B cell (primary cell): ENCODE measurements around the gene P2RX6. TPM values are rescaled to one million over a fixed set of nuclear protein-coding genes. Genes with fewer than 3 reads are reported as not detected.

Experiments used
- ATAC-seq: fragments of 200-7000 bp; cut with Tn5 transposase; one replicate; pipeline ENCODE4 v1.10.0; 2021; ENCODE audit warnings: low read depth, mild to moderate bottlenecking, moderate number of reproducible peaks, moderate library complexity
- CTCF ChIA-PET: fragments of 350-600 bp; sonication (Branson Sonifier 250); formaldehyde crosslinking; loops from one replicate; lab custom pipeline; 2021; ENCODE audit warnings: antibody characterized with exemption, inconsistent platforms; lab: Charles Lee
- POLR2A ChIA-PET: fragments of 350-600 bp; sonication (Branson Sonifier 250); formaldehyde crosslinking; loops from one replicate; lab custom pipeline; 2021; ENCODE audit warnings: antibody characterized with exemption; lab: Charles Lee
- DNase-seq: peaks from one replicate; pipeline ENCODE4 v3.0.0; 2013
- H2AFZ ChIP-seq: 2 replicates; pipeline ENCODE4 v1.6.1; 2012; ENCODE audit warnings: mild to moderate bottlenecking, low read depth, low read length; ENCODE audit not compliant: insufficient read depth, poor library complexity, severe bottlenecking
- H3K27ac ChIP-seq, 2 donors: 1 replicate in 1 of 2; 2 replicates in 1 of 2; pipeline ENCODE4 v1.5.1; 2012 to 2013; ENCODE audit warnings: low read length in 2 of 2, mild to moderate bottlenecking in 2 of 2, moderate library complexity in 1 of 2
- H3K27me3 ChIP-seq, 4 experiments: fragments of 200-600 bp in 1 of 4; sonication (generic) in 1 of 4; replicated peaks in 1 of 4; 1 replicate in 2 of 4; 2 replicates in 2 of 4; pipeline versions ENCODE4 v1.6.1 to v1.7.0; 2013 to 2016; ENCODE audit warnings: low read length in 3 of 4, mild to moderate bottlenecking in 2 of 4, mixed read lengths in 1 of 4, moderate library complexity in 1 of 4; ENCODE audit not compliant: insufficient read depth in 4 of 4, control insufficient read depth in 3 of 4; ENCODE audit errors: control extremely low read depth in 1 of 4
- H3K36me3 ChIP-seq, 2 experiments: replicated peaks in 1 of 2; 1 replicate in 1 of 2; 2 replicates in 1 of 2; pipeline versions ENCODE4 v1.6.1 to v1.7.1; 2013; ENCODE audit warnings: low read length in 1 of 2; ENCODE audit not compliant: insufficient read depth in 2 of 2, control insufficient read depth in 1 of 2; ENCODE audit errors: control extremely low read depth in 1 of 2, extremely low read depth in 1 of 2
- H3K4me1 ChIP-seq, 2 donors: fragments of 200-600 bp in 1 of 2; sonication (generic) in 1 of 2; 1 replicate in 1 of 2; 2 replicates in 1 of 2; pipeline versions ENCODE4 v1.5.1 to v1.6.1; 2013 to 2017; ENCODE audit warnings: low read length in 2 of 2; ENCODE audit not compliant: control insufficient read depth in 2 of 2, insufficient read depth in 2 of 2
- H3K4me2 ChIP-seq: replicated peaks from 2 replicates; pipeline ENCODE3; 2012; ENCODE audit warnings: mild to moderate bottlenecking, low read depth, low read length; ENCODE audit not compliant: poor library complexity, severe bottlenecking
- H3K4me3 ChIP-seq, 5 experiments: fragments of 200-600 bp in 1 of 5; sonication (generic) in 1 of 5; 1 replicate in 3 of 5; 2 replicates in 2 of 5; pipeline versions ENCODE4 v1.5.1 to v1.7.0; 2011 to 2016; ENCODE audit warnings: low read length in 4 of 5, mild to moderate bottlenecking in 4 of 5, low read depth in 2 of 5, control low read depth in 1 of 5, moderate library complexity in 1 of 5; ENCODE audit not compliant: insufficient read depth in 1 of 5; ENCODE audit errors: control extremely low read depth in 1 of 5, extremely low read depth in 1 of 5
- H3K79me2 ChIP-seq: fragments of 200-600 bp; sonication (generic); one replicate; pipeline ENCODE4 v1.6.0; 2016; ENCODE audit warnings: low read length; ENCODE audit not compliant: control insufficient read depth, insufficient read depth
- H3K9ac ChIP-seq: fragments of 200-600 bp; sonication (generic); 2 replicates; pipeline ENCODE4 v1.6.1; 2017; ENCODE audit warnings: mild to moderate bottlenecking, low read length, moderate library complexity
- H3K9me3 ChIP-seq, 3 donors: one replicate each; pipeline versions ENCODE4 v1.6.1 to v1.7.1; 2013; ENCODE audit warnings: low read length in 2 of 3; ENCODE audit not compliant: control insufficient read depth in 2 of 3, insufficient read depth in 1 of 3; ENCODE audit errors: control extremely low read depth in 1 of 3
- H4K20me1 ChIP-seq: 2 replicates; pipeline ENCODE4 v1.6.0; 2012; ENCODE audit warnings: mild to moderate bottlenecking, low read length; ENCODE audit not compliant: insufficient read depth, control insufficient read depth, poor library complexity, severe bottlenecking
- H3K27ac Mint-ChIP-seq: one replicate; pipeline ENCODE4 v1.8.0; 2021; ENCODE audit warnings: mixed read lengths
- H3K27me3 Mint-ChIP-seq: one replicate; pipeline ENCODE4 v1.8.0; 2021; ENCODE audit warnings: mixed read lengths
- H3K4me1 Mint-ChIP-seq: one replicate; pipeline ENCODE4 v1.8.0; 2021; ENCODE audit warnings: mixed read lengths
- H3K4me3 Mint-ChIP-seq: one replicate; pipeline ENCODE4 v1.8.0; 2021; ENCODE audit warnings: mixed read lengths
- H3K9me3 Mint-ChIP-seq: one replicate; pipeline ENCODE4 v1.8.0; 2022; ENCODE audit warnings: mixed read lengths; ENCODE audit not compliant: insufficient read depth
- CTCF ChIP-seq: fragments of 200-600 bp; IDR thresholded peaks from one replicate; pipeline ENCODE4 v1.8.0; 2022; ENCODE audit warnings: antibody characterized with exemption, mild to moderate bottlenecking
- EZH2 ChIP-seq: IDR thresholded peaks from 2 replicates; pipeline ENCODE4 v1.6.1; 2012; ENCODE audit warnings: borderline replicate concordance, low read depth, mild to moderate bottlenecking, moderate library complexity, low read length; ENCODE audit not compliant: insufficient read depth, poor library complexity, severe bottlenecking
- WGBS: methylation state at CpG from one replicate; pipeline ENCODE4 v1.1.5; 2013; ENCODE audit warnings: missing lambda C conversion rate; ENCODE audit not compliant: insufficient coverage; 5-methylcytosine and 5-hydroxymethylcytosine counted together
- intact Hi-C: fragments of 100-400 bp; cut with micrococcal nuclease; formaldehyde crosslinking; loops from one replicate; pipeline ENCODE4 v1.10.0; 2022
- polyA plus RNA-seq: library from polyadenylated mRNA; depleted of rRNA; stranded (reverse); fragments of >200 nt; gene quantifications from 2 replicates; pipeline ENCODE4 v1.2.3, GENCODE V29; 2012
- total RNA-seq, 2 donors: library from RNA; stranded (reverse); fragments of 120-200 nt in 1 of 2; gene quantifications; 1 replicate in 1 of 2; 2 replicates in 1 of 2; pipeline versions ENCODE4 v1.2.3 to v1.2.4, GENCODE V29; 2013 to 2022

Gene P2RX6
- total and polyA plus RNA-seq, 2 donors (not counting 1 experiment from before 2014, with no cell fraction given) = 0.49 to 0.79 TPM

DNA sequence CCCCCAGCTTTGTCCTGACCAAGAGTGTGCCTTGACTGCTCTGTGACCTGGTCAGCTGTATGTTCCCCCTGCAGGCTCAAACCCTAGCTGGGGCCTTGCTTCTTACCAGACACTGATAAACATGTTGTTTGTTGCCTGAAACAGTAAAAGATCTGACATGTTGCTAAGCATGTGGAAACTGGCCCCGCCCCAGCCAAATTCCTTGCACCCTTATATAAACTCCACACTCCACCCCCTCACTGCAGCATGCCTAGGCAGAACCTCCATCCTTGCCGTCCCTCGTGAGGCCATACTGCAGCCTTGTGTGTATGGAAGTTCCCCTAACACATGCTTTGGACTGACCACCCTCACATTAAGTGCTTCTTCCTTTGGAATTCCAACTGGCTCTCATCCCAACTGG is 58.1 kb downstream of the P2RX6 start:
- H3K9me3 ChIP-seq = peaks cover 0 to 4% (median 0%) of the 10 kb centered on the region in 3 donors
- peaks cover 4% of the 10 kb centered on the region for H3K27me3 Mint-ChIP-seq

GRCh38 chr22:21073482-21073881 is 58.5 kb downstream of the P2RX6 start:
- H3K27me3 Mint-ChIP-seq = peaks cover 4% of the 10 kb centered on the region
- no peak overlapping the region for H3K27ac Mint-ChIP-seq
- CTCF ChIA-PET = no interaction called here
- H3K4me3 Mint-ChIP-seq = no peak overlapping the region
- no peaks in the 10 kb centered on the region for H3K9me3 Mint-ChIP-seq
- 94% methylated on average over 5 of the region's 5 CpGs for WGBS
- TF ChIP-seq CTCF (no peak), EZH2 (no peak)
- H3K4me1 Mint-ChIP-seq = no peaks in the 10 kb centered on the region
- DNase-seq (no peak), ATAC-seq (no peak)
- H3K4me3 ChIP-seq = no peak overlapping the region
- POLR2A ChIA-PET = no interaction called here
- H3K4me1 ChIP-seq = no peaks in the 10 kb centered on the region
- H2AFZ ChIP-seq = no peak overlapping the region
- H3K36me3 ChIP-seq = no peaks in the 10 kb centered on the region
- no peaks in the 10 kb centered on the region for H3K79me2 ChIP-seq
- peaks cover 0 to 5% (median 0%) of the 10 kb centered on the region in 4 experiments for H3K27me3 ChIP-seq
- peaks cover 0 to 4% (median 0%) of the 10 kb centered on the region in 3 donors for H3K9me3 ChIP-seq
- H3K4me2 ChIP-seq = no peak overlapping the region
- no peak overlapping the region for H3K9ac ChIP-seq
- no peaks in the 10 kb centered on the region for H4K20me1 ChIP-seq
- H3K27ac ChIP-seq = no peak overlapping the region
- intact Hi-C loops = no loop called here

More for the DNA sequence above, 58.1 kb downstream of the P2RX6 start:
- Histone ChIP-seq H3K27ac (no peak overlapping the region), H3K4me1 (no peaks in the 10 kb centered on the region), H3K9ac (no peak overlapping the region), H3K27me3 (peaks cover 0 to 5% (median 0%) of the 10 kb centered on the region in 4 experiments), H3K79me2 (no peaks in the 10 kb centered on the region), H4K20me1 (no peaks in the 10 kb centered on the region), H3K4me3 (no peak overlapping the region), H3K4me2 (no peak overlapping the region), H2AFZ (no peak overlapping the region), H3K36me3 (no peaks in the 10 kb centered on the region)
- no peaks in the 10 kb centered on the region for H3K9me3 Mint-ChIP-seq
- CTCF ChIA-PET = no interaction called here
- no peaks in the 10 kb centered on the region for H3K4me1 Mint-ChIP-seq
- H3K4me3 Mint-ChIP-seq = no peak overlapping the region
- intact Hi-C loops = no loop called here
- TF ChIP-seq CTCF (no peak), EZH2 (no peak)
- WGBS = 100% methylated on average over 2 of the region's 3 CpGs
- no peak for ATAC-seq
- no peak overlapping the region for H3K27ac Mint-ChIP-seq
- no peak for DNase-seq
- POLR2A ChIA-PET = no interaction called here
